GM12874 (cell line): ENCODE measurements around the gene FSD1L.

Experiments
- TF ChIP-seq, protein P1 (sequence below): IDR thresholded peaks from 2 replicates; pipeline ENCODE4 v1.5.1; 2011; ENCODE audit warnings: low read depth, mild to moderate bottlenecking, control low read depth, low read length, moderate library complexity; ENCODE audit not compliant: insufficient read depth

FSD1L gene

GRCh38 chr9:105447814-105448812, at the start of gene FSD1L:
Gene FSD1L, plus strand, starts transcription at chr9:105448034. Its CDS starts 187 bp downstream, at chr9:105448221.
- TF ChIP-seq, protein P1, sequence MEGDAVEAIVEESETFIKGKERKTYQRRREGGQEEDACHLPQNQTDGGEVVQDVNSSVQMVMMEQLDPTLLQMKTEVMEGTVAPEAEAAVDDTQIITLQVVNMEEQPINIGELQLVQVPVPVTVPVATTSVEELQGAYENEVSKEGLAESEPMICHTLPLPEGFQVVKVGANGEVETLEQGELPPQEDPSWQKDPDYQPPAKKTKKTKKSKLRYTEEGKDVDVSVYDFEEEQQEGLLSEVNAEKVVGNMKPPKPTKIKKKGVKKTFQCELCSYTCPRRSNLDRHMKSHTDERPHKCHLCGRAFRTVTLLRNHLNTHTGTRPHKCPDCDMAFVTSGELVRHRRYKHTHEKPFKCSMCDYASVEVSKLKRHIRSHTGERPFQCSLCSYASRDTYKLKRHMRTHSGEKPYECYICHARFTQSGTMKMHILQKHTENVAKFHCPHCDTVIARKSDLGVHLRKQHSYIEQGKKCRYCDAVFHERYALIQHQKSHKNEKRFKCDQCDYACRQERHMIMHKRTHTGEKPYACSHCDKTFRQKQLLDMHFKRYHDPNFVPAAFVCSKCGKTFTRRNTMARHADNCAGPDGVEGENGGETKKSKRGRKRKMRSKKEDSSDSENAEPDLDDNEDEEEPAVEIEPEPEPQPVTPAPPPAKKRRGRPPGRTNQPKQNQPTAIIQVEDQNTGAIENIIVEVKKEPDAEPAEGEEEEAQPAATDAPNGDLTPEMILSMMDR = 0 out of 2 replicates have a peak, but pooled peaks have one; percentile 15

- TF ChIP-seq, protein P1 = no peak
Measured at GRCh38 chr9:105399117-105399516, 48.7 kb upstream of the FSD1L start.

GRCh38 chr9:105401651-105402050, 46.2 kb upstream of the FSD1L start:
- TF ChIP-seq, protein P1 = no peak

GRCh38 chr9:105403552-105404248, 44.1 kb upstream of the FSD1L start:
- TF ChIP-seq, protein P1 = no peak

DNA sequence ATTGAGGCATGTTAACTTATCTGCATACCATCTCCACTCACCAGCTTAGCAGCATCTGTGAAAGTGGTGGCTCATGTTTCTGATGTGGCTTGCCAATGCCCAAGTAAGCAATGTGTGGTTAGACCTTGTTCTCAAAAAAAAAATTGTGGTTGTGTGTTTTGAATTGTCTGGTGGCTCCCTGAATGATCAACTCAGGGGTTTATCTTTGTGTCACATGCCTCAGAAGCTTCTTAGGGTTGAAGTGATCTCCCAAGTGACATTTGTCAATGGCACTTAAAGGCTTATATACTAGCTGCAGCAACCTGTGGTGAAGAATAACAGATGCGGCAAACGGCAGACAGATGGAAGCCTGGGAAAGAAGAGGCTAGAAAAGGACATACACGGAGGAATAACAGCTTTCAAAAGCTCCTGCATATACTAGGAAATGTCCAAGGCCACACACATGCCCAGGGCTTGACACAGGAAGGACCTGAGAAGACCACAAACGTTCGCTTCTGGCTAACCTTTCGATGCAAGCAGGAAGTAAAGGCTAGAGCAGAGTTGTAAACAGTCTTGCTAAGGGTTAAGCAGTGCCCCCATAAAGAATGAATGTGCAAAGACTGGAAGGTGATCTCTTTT, 42.2 kb upstream of the FSD1L start:
- TF ChIP-seq, protein P1 = no peak

GRCh38 chr9:105406369-105406768, 41.5 kb upstream of the FSD1L start:
- TF ChIP-seq, protein P1 = no peak

DNA sequence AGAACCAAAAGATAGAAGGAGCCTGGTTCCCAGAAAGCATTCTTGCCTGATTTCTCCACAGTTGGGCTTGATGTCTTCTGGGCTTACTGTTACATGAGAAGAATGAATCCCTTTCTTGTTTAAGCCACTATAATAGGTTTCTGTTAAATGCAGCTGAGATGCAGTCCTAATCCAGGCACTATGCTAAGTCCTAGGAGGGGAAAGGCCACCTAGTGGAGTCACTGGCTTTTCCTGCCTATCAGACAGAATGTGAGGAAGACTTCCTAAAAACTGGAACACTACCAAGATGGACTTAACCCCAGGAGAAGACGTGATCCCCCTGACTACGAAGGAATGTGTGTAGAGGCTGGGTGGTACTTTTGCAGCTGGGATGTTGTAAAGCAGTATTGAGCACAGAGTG, 34.3 kb upstream of the FSD1L start:
- TF ChIP-seq, protein P1 = no peak
